T-helper 2 cell treated with Interferon-gamma antibody and Interleukin-4, amounts not matched to agents 5 μg/mL and 100 μg/mL, for 36 hours (primary cell): ENCODE measurements around the gene SSX4B.
"Not testable (repeated sequence)": the region's sequence is repeated elsewhere in the genome, so short reads cannot be mapped to it uniquely, and the experiment has no call there.

Experiments
- DNase-seq: peaks from one replicate; pipeline ENCODE4 v3.0.0; 2021; ENCODE audit warnings: low spot score
- H3K27ac Mint-ChIP-seq: one replicate; pipeline ENCODE4 v1.8.0; 2021; ENCODE audit warnings: mild to moderate bottlenecking, mixed read lengths
- H3K27me3 Mint-ChIP-seq: one replicate; pipeline ENCODE4 v1.8.0; 2021; ENCODE audit warnings: low read depth, mixed read lengths
- H3K36me3 Mint-ChIP-seq: one replicate; pipeline ENCODE4 v1.8.0; 2021; ENCODE audit warnings: low read depth, mixed read lengths
- H3K4me1 Mint-ChIP-seq: one replicate; pipeline ENCODE4 v1.8.0; 2021; ENCODE audit warnings: low read depth, mixed read lengths
- H3K4me3 Mint-ChIP-seq: one replicate; pipeline ENCODE4 v1.8.0; 2022; ENCODE audit warnings: mild to moderate bottlenecking, moderate library complexity, mixed read lengths
- H3K9me3 Mint-ChIP-seq: one replicate; pipeline ENCODE4 v1.8.0; 2021; ENCODE audit warnings: mixed read lengths

SSX4B gene

GRCh38 chrX:48383239-48383638, 28.5 kb downstream of the SSX4B start, which contains the start of gene SSX4:
Gene SSX4, plus strand, starts transcription at chrX:48383539. Its CDS starts 515 bp downstream, at chrX:48384054.
- not testable (repeated sequence) for H3K9me3 Mint-ChIP-seq, H3K4me1 Mint-ChIP-seq, H3K27ac Mint-ChIP-seq, H3K4me3 Mint-ChIP-seq, DNase-seq, H3K27me3 Mint-ChIP-seq, H3K36me3 Mint-ChIP-seq

GRCh38 chrX:48370408-48370807, 41.4 kb downstream of the SSX4B start:
- not testable (repeated sequence) for H3K36me3 Mint-ChIP-seq, H3K9me3 Mint-ChIP-seq, H3K4me1 Mint-ChIP-seq, H3K4me3 Mint-ChIP-seq, DNase-seq, H3K27me3 Mint-ChIP-seq, H3K27ac Mint-ChIP-seq

GRCh38 chrX:48367717-48368408, 43.9 kb downstream of the SSX4B start:
- not testable (repeated sequence) for H3K27ac Mint-ChIP-seq, DNase-seq, H3K4me3 Mint-ChIP-seq, H3K9me3 Mint-ChIP-seq, H3K27me3 Mint-ChIP-seq, H3K36me3 Mint-ChIP-seq, H3K4me1 Mint-ChIP-seq

- not testable (repeated sequence) for H3K9me3 Mint-ChIP-seq, H3K4me3 Mint-ChIP-seq, DNase-seq, H3K27me3 Mint-ChIP-seq, H3K36me3 Mint-ChIP-seq, H3K27ac Mint-ChIP-seq, H3K4me1 Mint-ChIP-seq
Observed at GRCh38 chrX:48359281-48359680, 52.5 kb downstream of the SSX4B start.

GRCh38 chrX:48357681-48358080, 54.1 kb downstream of the SSX4B start:
- Mint-ChIP-seq H3K27ac (no peak overlapping the region), H3K4me1 (no peaks in the 10 kb centered on the region), H3K4me3 (no peak overlapping the region), H3K9me3 (no peaks in the 10 kb centered on the region), H3K27me3 (no peaks in the 10 kb centered on the region), H3K36me3 (no peaks in the 10 kb centered on the region)
- DNase-seq: no peak

- H3K9me3 Mint-ChIP-seq, H3K4me1 Mint-ChIP-seq, H3K4me3 Mint-ChIP-seq, DNase-seq, H3K36me3 Mint-ChIP-seq, H3K27me3 Mint-ChIP-seq, H3K27ac Mint-ChIP-seq: not testable (repeated sequence)
Observed at GRCh38 chrX:48356315-48357094, 55.3 kb downstream of the SSX4B start, which contains the start of gene SSX3. Gene SSX3, minus strand, starts transcription at chrX:48356703. Its CDS starts 1,454 bp downstream, at chrX:48355249.
